Measurements from ENCODE around the gene GLIPR1. TPM values are rescaled to one million over a fixed set of nuclear protein-coding genes. Genes with fewer than 3 reads are reported as not detected.

Gene GLIPR1
- total RNA-seq, 3 donors from 2014 or later (not counting 1 experiment from before 2014, with no cell fraction given) = 106 to 120 (median 115) TPM

DNA sequence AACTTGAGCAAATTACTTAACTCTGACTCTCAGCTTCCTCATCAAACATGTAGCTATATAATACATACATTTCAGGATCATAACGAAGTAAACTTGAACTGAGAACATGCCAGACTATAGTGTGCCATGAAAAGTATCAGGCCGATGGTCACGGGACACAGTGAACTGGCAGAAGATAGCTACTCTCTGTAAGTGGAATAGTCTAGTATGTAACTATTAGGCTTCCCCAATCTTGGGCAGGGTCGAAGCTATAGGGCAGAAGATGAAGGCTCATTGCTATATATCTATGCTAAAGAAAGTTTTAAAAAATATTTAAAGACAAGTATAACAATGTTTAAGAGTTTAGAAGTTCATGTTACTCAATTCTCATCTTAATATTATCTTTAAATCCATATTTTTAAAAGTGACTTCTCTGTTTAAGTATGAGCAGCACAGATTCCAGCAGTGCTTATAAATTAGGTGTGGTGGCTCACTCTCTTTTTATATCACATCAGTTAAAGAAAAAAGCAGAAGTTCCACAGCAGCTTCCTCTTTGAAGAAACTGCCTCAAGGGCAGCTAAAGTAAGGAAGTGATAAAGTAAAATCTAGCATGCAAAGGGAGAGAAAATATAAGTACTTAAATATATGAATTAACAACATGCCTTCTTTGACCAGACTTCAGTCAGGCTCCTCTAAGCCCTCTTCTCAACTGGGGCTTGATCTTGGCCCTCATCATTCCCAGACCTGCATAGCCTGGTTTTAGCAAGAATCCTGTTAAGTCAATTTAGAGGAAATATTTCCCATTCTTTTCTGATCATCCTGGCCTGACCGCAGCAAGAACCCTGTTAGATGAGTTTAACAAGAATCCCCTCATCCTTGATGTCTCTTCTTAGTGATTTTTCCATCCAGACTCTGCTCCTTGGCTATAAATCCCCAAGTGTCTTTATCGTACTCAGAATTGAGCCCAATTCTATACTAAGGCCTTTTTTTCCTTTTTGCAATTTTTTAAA lies 8.4 kb upstream of the GLIPR1 start:
- TF ChIP-seq, protein P1, sequence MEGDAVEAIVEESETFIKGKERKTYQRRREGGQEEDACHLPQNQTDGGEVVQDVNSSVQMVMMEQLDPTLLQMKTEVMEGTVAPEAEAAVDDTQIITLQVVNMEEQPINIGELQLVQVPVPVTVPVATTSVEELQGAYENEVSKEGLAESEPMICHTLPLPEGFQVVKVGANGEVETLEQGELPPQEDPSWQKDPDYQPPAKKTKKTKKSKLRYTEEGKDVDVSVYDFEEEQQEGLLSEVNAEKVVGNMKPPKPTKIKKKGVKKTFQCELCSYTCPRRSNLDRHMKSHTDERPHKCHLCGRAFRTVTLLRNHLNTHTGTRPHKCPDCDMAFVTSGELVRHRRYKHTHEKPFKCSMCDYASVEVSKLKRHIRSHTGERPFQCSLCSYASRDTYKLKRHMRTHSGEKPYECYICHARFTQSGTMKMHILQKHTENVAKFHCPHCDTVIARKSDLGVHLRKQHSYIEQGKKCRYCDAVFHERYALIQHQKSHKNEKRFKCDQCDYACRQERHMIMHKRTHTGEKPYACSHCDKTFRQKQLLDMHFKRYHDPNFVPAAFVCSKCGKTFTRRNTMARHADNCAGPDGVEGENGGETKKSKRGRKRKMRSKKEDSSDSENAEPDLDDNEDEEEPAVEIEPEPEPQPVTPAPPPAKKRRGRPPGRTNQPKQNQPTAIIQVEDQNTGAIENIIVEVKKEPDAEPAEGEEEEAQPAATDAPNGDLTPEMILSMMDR (IDR thresholded peaks at IDR 0.05) = no peak
- H3K9me3 Mint-ChIP-seq = no peaks in the 10 kb centered on the region
- Histone ChIP-seq H3K4me1 (ENCODE audit: control insufficient read depth, insufficient read depth, low read length) (no peaks in the 10 kb centered on the region), H3K27me3 (ENCODE audit: control insufficient read depth, insufficient read depth, low read length) (no peaks in the 10 kb centered on the region), H3K4me3 (ENCODE audit: low read length) (no peak overlapping the region), H3K9me3 (ENCODE audit: control insufficient read depth, insufficient read depth, low read length) (no peaks in the 10 kb centered on the region), H3K27ac (ENCODE audit: low read length) (peak overlapping the region; percentile 68), H3K36me3 (ENCODE audit: control insufficient read depth, insufficient read depth, low read length) (no peaks in the 10 kb centered on the region)
- WGBS (ENCODE audit: insufficient coverage) = 86% methylated on average over 5 of the region's 6 CpGs
- ATAC-seq (no peak), DNase-seq (no peak)
- H3K4me3 Mint-ChIP-seq = no peak overlapping the region
- no peak overlapping the region for H3K27ac Mint-ChIP-seq
- H3K36me3 Mint-ChIP-seq = no peaks in the 10 kb centered on the region
- H3K4me1 Mint-ChIP-seq = peaks cover 6% of the 10 kb centered on the region in 2 donors
- intact Hi-C loops (cut with micrococcal nuclease) = no loop called here
- H3K27me3 Mint-ChIP-seq (ENCODE audit: low read depth in 2 of 2) = peaks cover 0 to 4% of the 10 kb centered on the region in 2 donors

DNA sequence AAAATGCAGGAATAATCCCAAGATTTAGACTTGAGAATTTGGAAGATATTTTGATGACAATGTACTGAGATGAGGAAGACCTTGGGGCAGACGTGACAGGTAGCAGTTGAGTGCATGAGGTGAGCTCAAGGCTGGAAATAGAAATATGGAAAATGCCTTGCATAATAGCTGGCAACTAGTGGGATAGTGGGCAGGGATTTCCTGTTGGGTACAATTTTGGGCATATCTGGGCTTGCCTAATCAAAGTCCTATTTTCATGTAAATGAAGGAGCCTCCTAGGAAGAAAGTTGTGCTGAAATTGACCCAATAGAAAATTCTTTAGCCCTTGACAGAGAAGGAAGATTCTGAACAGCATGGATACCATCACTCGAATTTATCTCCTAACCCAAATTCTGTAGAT lies 6.4 kb upstream of the GLIPR1 start:
- no peak for ATAC-seq
- Histone ChIP-seq H3K4me1 (ENCODE audit: control insufficient read depth, insufficient read depth, low read length) (peaks cover 5% of the 10 kb centered on the region), H3K27me3 (ENCODE audit: control insufficient read depth, insufficient read depth, low read length) (no peaks in the 10 kb centered on the region), H3K36me3 (ENCODE audit: control insufficient read depth, insufficient read depth, low read length) (no peaks in the 10 kb centered on the region), H3K9me3 (ENCODE audit: control insufficient read depth, insufficient read depth, low read length) (no peaks in the 10 kb centered on the region), H3K4me3 (ENCODE audit: low read length) (no peak overlapping the region), H3K27ac (ENCODE audit: low read length) (no peak overlapping the region)
- WGBS (ENCODE audit: insufficient coverage) = 95% methylated on average over 2 of the region's 2 CpGs
- Mint-ChIP-seq H3K4me1 (peaks cover 20 to 21% of the 10 kb centered on the region in 2 donors), H3K36me3 (no peaks in the 10 kb centered on the region), H3K4me3 (no peak overlapping the region), H3K27me3 (ENCODE audit: low read depth in 2 of 2) (peaks cover 0 to 4% of the 10 kb centered on the region in 2 donors), H3K9me3 (no peaks in the 10 kb centered on the region), H3K27ac (no peak overlapping the region)
- intact Hi-C loops (cut with micrococcal nuclease) = no loop called here
- no peak for DNase-seq
- TF ChIP-seq, protein P1 (IDR thresholded peaks at IDR 0.05) = no peak

GRCh38 chr12:75476071-75476470 lies 4.5 kb upstream of the GLIPR1 start:
- Histone ChIP-seq H3K27ac (ENCODE audit: low read length) (no peak overlapping the region), H3K4me3 (ENCODE audit: low read length) (no peak overlapping the region), H3K36me3 (ENCODE audit: control insufficient read depth, insufficient read depth, low read length) (no peaks in the 10 kb centered on the region), H3K27me3 (ENCODE audit: control insufficient read depth, insufficient read depth, low read length) (no peaks in the 10 kb centered on the region), H3K9me3 (ENCODE audit: control insufficient read depth, insufficient read depth, low read length) (no peaks in the 10 kb centered on the region), H3K4me1 (ENCODE audit: control insufficient read depth, insufficient read depth, low read length) (peaks cover 10% of the 10 kb centered on the region)
- ATAC-seq (no peak), DNase-seq (no peak)
- Mint-ChIP-seq H3K36me3 (no peaks in the 10 kb centered on the region), H3K9me3 (peaks cover 0 to 2% of the 10 kb centered on the region in 2 donors), H3K4me3 (no peak overlapping the region), H3K27ac (no peak overlapping the region), H3K27me3 (ENCODE audit: low read depth in 2 of 2) (peaks cover 0 to 7% of the 10 kb centered on the region in 2 donors), H3K4me1 (peaks cover 33 to 37% of the 10 kb centered on the region in 2 donors)
- intact Hi-C loops (cut with micrococcal nuclease) = no loop called here
- WGBS (ENCODE audit: insufficient coverage) = no CpG with 5 or more reads among the region's 1 CpG
- TF ChIP-seq, protein P1 (IDR thresholded peaks at IDR 0.05) = no peak

Data from natural killer cell (primary cell).